Measurements from ENCODE around the gene DCAF4L1.
A peak's percentile ranks its signal among the peaks of the same experiment; 100 is the strongest.

Gene DCAF4L1

DNA sequence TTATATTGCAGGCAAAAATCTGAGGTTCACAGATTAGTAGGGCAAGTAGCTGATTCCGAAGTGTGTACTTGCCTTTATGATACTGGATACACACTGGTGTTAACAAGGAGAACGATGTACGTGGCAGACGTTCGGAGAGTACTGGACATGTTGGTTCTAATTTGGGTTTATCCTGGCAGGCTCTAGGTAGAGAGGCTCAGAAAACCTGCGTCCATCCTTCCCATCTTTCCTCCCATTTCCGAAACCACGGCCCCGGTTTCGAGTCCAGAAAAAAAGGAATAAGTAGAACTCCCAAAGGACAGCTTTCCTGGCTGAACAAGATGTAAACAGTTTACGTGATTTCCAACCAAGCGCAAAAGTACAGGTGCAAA is 8.4 kb downstream of the DCAF4L1 start:
- Histone ChIP-seq H3K27me3 (ENCODE audit: control insufficient read depth, insufficient read depth, low read length, poor library complexity, severe bottlenecking) (no peaks in the 10 kb centered on the region), H3K4me3 (ENCODE audit: insufficient read depth, low read depth, low read length) (peak overlapping the region; percentile 94), H3K36me3 (ENCODE audit: control insufficient read depth, insufficient read depth, low read length) (no peaks in the 10 kb centered on the region), H3K27ac (ENCODE audit: insufficient read depth, low read depth, low read length, poor library complexity, severe bottlenecking) (no peak overlapping the region), H3K9me3 (ENCODE audit: control insufficient read depth, low read length) (no peaks in the 10 kb centered on the region), H3K4me1 (ENCODE audit: control insufficient read depth, insufficient read depth, low read length) (peaks cover 11% of the 10 kb centered on the region)
- WGBS, 2 experiments = 1 to 2% methylated on average over 12 of the region's 12 CpGs

DNA sequence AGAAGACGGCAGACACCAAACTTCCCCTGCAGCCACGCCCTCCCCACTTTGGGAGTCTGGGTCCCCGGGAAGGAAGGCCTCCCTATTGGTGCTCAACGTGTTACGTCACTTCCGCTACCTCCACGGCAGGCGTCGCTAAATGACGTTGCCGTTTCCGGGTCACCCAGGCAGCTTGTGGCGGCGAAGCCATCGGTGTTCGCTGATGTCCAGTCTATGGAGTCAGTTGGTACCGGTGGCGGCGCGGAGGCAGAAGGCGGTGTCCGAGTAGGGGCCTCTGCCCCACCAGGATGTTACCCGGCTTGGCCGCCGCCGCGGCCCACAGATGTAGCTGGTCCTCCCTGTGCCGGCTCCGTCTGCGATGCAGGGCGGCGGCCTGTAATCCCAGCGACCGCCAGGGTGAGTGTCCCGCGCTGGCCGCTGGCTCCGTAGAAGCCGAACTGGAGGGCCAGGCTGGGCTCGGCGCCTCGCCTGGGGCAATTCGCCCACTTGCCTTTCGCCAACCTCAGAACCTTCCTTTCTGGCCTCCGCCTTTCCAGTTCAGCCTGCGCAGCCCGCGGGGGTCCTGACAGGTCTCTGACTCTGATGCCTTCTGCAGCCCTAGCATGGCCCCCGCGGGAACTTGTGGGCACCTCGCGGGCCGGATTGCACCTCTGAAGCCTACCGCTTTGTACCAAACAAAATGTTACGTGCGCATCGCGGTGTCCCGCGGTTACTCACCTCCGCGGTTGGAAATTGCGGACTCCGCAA is 9.0 kb downstream of the DCAF4L1 start, which contains the start of gene SLC30A9:
TSS of gene SLC30A9 (plus strand) at position 166 of the 747 bp plus-strand sequence. CDS start at position 288, 122 bp downstream.
- H3K27ac ChIP-seq (ENCODE audit: insufficient read depth, low read depth, low read length, poor library complexity, severe bottlenecking) = peak within 1 kb of the TSS; percentile 58
- H3K4me3 ChIP-seq (ENCODE audit: insufficient read depth, low read depth, low read length) = peak within 1 kb of the TSS; percentile 94
- no peaks in the 10 kb centered on the region for H3K27me3 ChIP-seq (ENCODE audit: control insufficient read depth, insufficient read depth, low read length, poor library complexity, severe bottlenecking)
- peaks cover 11% of the 10 kb centered on the region for H3K4me1 ChIP-seq (ENCODE audit: control insufficient read depth, insufficient read depth, low read length)
- WGBS, 2 experiments = 0% methylated on average over 64 of the region's 64 CpGs
- H3K36me3 ChIP-seq (ENCODE audit: control insufficient read depth, insufficient read depth, low read length) = no peaks in the 10 kb centered on the region
- no peaks in the 10 kb centered on the region for H3K9me3 ChIP-seq (ENCODE audit: control insufficient read depth, low read length)

GRCh38 chr4:41991916-41992767 is 10.6 kb downstream of the DCAF4L1 start:
- no peak overlapping the region for H3K4me3 ChIP-seq (ENCODE audit: insufficient read depth, low read depth, low read length)
- H3K36me3 ChIP-seq (ENCODE audit: control insufficient read depth, insufficient read depth, low read length) = no peaks in the 10 kb centered on the region
- no peaks in the 10 kb centered on the region for H3K27me3 ChIP-seq (ENCODE audit: control insufficient read depth, insufficient read depth, low read length, poor library complexity, severe bottlenecking)
- peaks cover 11% of the 10 kb centered on the region for H3K4me1 ChIP-seq (ENCODE audit: control insufficient read depth, insufficient read depth, low read length)
- WGBS, 2 experiments = 90 to 94% methylated on average over 9 to 10 of the region's 10 CpGs
- no peak overlapping the region for H3K27ac ChIP-seq (ENCODE audit: insufficient read depth, low read depth, low read length, poor library complexity, severe bottlenecking)
- no peaks in the 10 kb centered on the region for H3K9me3 ChIP-seq (ENCODE audit: control insufficient read depth, low read length)

- H3K27ac ChIP-seq (ENCODE audit: insufficient read depth, low read depth, low read length, poor library complexity, severe bottlenecking) = no peak overlapping the region
- no peaks in the 10 kb centered on the region for H3K27me3 ChIP-seq (ENCODE audit: control insufficient read depth, insufficient read depth, low read length, poor library complexity, severe bottlenecking)
- H3K4me1 ChIP-seq (ENCODE audit: control insufficient read depth, insufficient read depth, low read length) = peaks cover 11% of the 10 kb centered on the region
- no peaks in the 10 kb centered on the region for H3K9me3 ChIP-seq (ENCODE audit: control insufficient read depth, low read length)
- WGBS, 2 experiments = 100% methylated on average over 1 of the region's 4 CpGs; no CpG with 5 or more reads in 1 of the 2 experiments
- H3K36me3 ChIP-seq (ENCODE audit: control insufficient read depth, insufficient read depth, low read length) = no peaks in the 10 kb centered on the region
- no peak overlapping the region for H3K4me3 ChIP-seq (ENCODE audit: insufficient read depth, low read depth, low read length)
Measured at GRCh38 chr4:41992967-41993857, 11.7 kb downstream of the DCAF4L1 start.

- Histone ChIP-seq H3K4me3 (ENCODE audit: insufficient read depth, low read depth, low read length) (no peak overlapping the region), H3K27me3 (ENCODE audit: control insufficient read depth, insufficient read depth, low read length, poor library complexity, severe bottlenecking) (no peaks in the 10 kb centered on the region), H3K36me3 (ENCODE audit: control insufficient read depth, insufficient read depth, low read length) (no peaks in the 10 kb centered on the region), H3K9me3 (ENCODE audit: control insufficient read depth, low read length) (no peaks in the 10 kb centered on the region), H3K4me1 (ENCODE audit: control insufficient read depth, insufficient read depth, low read length) (peaks cover 11% of the 10 kb centered on the region), H3K27ac (ENCODE audit: insufficient read depth, low read depth, low read length, poor library complexity, severe bottlenecking) (no peak overlapping the region)
- 77 to 96% methylated on average over 3 of the region's 3 CpGs for WGBS, 2 experiments
Measured at GRCh38 chr4:41994461-41994985, 13.0 kb downstream of the DCAF4L1 start.

- Histone ChIP-seq H3K9me3 (ENCODE audit: control insufficient read depth, low read length) (no peaks in the 10 kb centered on the region), H3K27me3 (ENCODE audit: control insufficient read depth, insufficient read depth, low read length, poor library complexity, severe bottlenecking) (no peaks in the 10 kb centered on the region), H3K27ac (ENCODE audit: insufficient read depth, low read depth, low read length, poor library complexity, severe bottlenecking) (no peak overlapping the region), H3K4me1 (ENCODE audit: control insufficient read depth, insufficient read depth, low read length) (no peaks in the 10 kb centered on the region), H3K36me3 (ENCODE audit: control insufficient read depth, insufficient read depth, low read length) (no peaks in the 10 kb centered on the region), H3K4me3 (ENCODE audit: insufficient read depth, low read depth, low read length) (no peak overlapping the region)
- WGBS, 2 experiments = 93 to 95% methylated on average over 3 of the region's 3 CpGs
Measured at GRCh38 chr4:41998019-41998418, 16.5 kb downstream of the DCAF4L1 start.

DNA sequence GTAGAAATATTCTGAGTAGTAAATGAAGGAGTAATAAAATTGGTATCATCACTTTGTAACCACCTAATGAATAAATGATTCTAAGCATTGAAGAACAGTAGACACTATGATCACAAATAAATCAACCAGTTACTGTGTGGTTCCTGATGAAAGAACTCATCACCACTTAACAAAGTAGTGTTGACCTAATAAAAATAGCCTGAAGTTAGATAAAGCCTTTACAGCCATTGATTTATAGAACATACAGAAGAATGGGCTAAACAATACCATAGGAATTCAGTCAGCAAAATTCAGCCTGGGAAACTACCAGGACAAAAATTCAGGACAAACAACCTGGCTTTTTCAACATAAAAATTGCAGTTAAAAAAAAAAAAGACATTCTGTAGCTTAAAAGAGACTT is 17.8 kb downstream of the DCAF4L1 start:
- Histone ChIP-seq H3K4me1 (ENCODE audit: control insufficient read depth, insufficient read depth, low read length) (no peaks in the 10 kb centered on the region), H3K4me3 (ENCODE audit: insufficient read depth, low read depth, low read length) (no peak overlapping the region), H3K27ac (ENCODE audit: insufficient read depth, low read depth, low read length, poor library complexity, severe bottlenecking) (no peak overlapping the region), H3K36me3 (ENCODE audit: control insufficient read depth, insufficient read depth, low read length) (no peaks in the 10 kb centered on the region), H3K27me3 (ENCODE audit: control insufficient read depth, insufficient read depth, low read length, poor library complexity, severe bottlenecking) (no peaks in the 10 kb centered on the region), H3K9me3 (ENCODE audit: control insufficient read depth, low read length) (no peaks in the 10 kb centered on the region)

- Histone ChIP-seq H3K4me1 (ENCODE audit: control insufficient read depth, insufficient read depth, low read length) (no peaks in the 10 kb centered on the region), H3K4me3 (ENCODE audit: insufficient read depth, low read depth, low read length) (no peak overlapping the region), H3K36me3 (ENCODE audit: control insufficient read depth, insufficient read depth, low read length) (peaks cover 3% of the 10 kb centered on the region), H3K27ac (ENCODE audit: insufficient read depth, low read depth, low read length, poor library complexity, severe bottlenecking) (no peak overlapping the region), H3K9me3 (ENCODE audit: control insufficient read depth, low read length) (no peaks in the 10 kb centered on the region), H3K27me3 (ENCODE audit: control insufficient read depth, insufficient read depth, low read length, poor library complexity, severe bottlenecking) (no peaks in the 10 kb centered on the region)
- WGBS, 2 experiments = 95 to 96% methylated on average over 3 of the region's 3 CpGs
Measured at GRCh38 chr4:42008011-42008786, 26.6 kb downstream of the DCAF4L1 start.

GRCh38 chr4:42015438-42015837 is 33.9 kb downstream of the DCAF4L1 start:
- Histone ChIP-seq H3K36me3 (ENCODE audit: control insufficient read depth, insufficient read depth, low read length) (no peaks in the 10 kb centered on the region), H3K27me3 (ENCODE audit: control insufficient read depth, insufficient read depth, low read length, poor library complexity, severe bottlenecking) (no peaks in the 10 kb centered on the region)
- 95 to 97% methylated on average over 2 of the region's 2 CpGs for WGBS, 2 experiments

More at GRCh38 chr4:42015438-42015837, 33.9 kb downstream of the DCAF4L1 start:
- H3K4me3 ChIP-seq (ENCODE audit: insufficient read depth, low read depth, low read length) = no peak overlapping the region
- H3K9me3 ChIP-seq (ENCODE audit: control insufficient read depth, low read length) = no peaks in the 10 kb centered on the region
- no peak overlapping the region for H3K27ac ChIP-seq (ENCODE audit: insufficient read depth, low read depth, low read length, poor library complexity, severe bottlenecking)
- H3K4me1 ChIP-seq (ENCODE audit: control insufficient read depth, insufficient read depth, low read length) = no peaks in the 10 kb centered on the region

Measured in ectodermal cell (in vitro differentiated cells).